IMR-90 (cell line): ENCODE results near the gene TGOLN2.
"Not testable (repeated sequence)": the region's sequence is repeated elsewhere in the genome, so short reads cannot be mapped to it uniquely, and the experiment has no call there.

ENCODE experiments used
- CEBPB ChIP-seq: IDR thresholded peaks from 2 replicates; pipeline ENCODE4 v1.6.1; 2012; ENCODE audit warnings: low read depth, low read length, improper control_type of control experiment
- CHD1 ChIP-seq: IDR thresholded peaks from 2 replicates; pipeline ENCODE4 v1.6.1; 2012; ENCODE audit warnings: low read depth, low read length, improper control_type of control experiment
- CTCF ChIP-seq: conservative IDR thresholded peaks from 2 replicates; pipeline ENCODE4 v1.5.1; 2012; ENCODE audit warnings: mild to moderate bottlenecking, low read depth, low read length, improper control_type of control experiment
- ELK1 ChIP-seq: fragments of 150-350 bp; IDR thresholded peaks from 2 replicates; pipeline ENCODE4 v1.6.1; 2016; ENCODE audit warnings: low read depth, mild to moderate bottlenecking, low read length, moderate library complexity, borderline replicate concordance
- FOS ChIP-seq: fragments of 150-350 bp; IDR thresholded peaks from 2 replicates; pipeline ENCODE4 v1.6.1; 2016; ENCODE audit warnings: low read depth, low read length
- MAFK ChIP-seq: IDR thresholded peaks from 2 replicates; pipeline ENCODE4 v1.6.1; 2012; ENCODE audit warnings: low read depth, low read length, improper control_type of control experiment
- NFE2L2 ChIP-seq: fragments of 150-350 bp; IDR thresholded peaks from 2 replicates; pipeline ENCODE4 v1.6.1; 2016; ENCODE audit warnings: low read depth, mild to moderate bottlenecking, low read length
- POLR2A ChIP-seq: IDR thresholded peaks from 2 replicates; pipeline ENCODE4 v1.6.1; 2012; ENCODE audit warnings: mild to moderate bottlenecking, low read depth, low read length
- RAD21 ChIP-seq: IDR thresholded peaks from 2 replicates; pipeline ENCODE4 v1.6.1; 2012; ENCODE audit warnings: low read length, improper control_type of control experiment
- RCOR1 ChIP-seq: IDR thresholded peaks from 2 replicates; pipeline ENCODE4 v1.6.1; 2012; ENCODE audit warnings: mild to moderate bottlenecking, low read length, improper control_type of control experiment; ENCODE audit not compliant: insufficient replicate concordance
- RFX5 ChIP-seq: IDR thresholded peaks from 2 replicates; pipeline ENCODE4 v1.8.0; 2012; ENCODE audit warnings: low read depth, mild to moderate bottlenecking, low read length, moderate library complexity
- SMC3 ChIP-seq: fragments of 150-350 bp; IDR thresholded peaks from 2 replicates; pipeline ENCODE4 v1.6.1; 2016; ENCODE audit warnings: low read depth, mild to moderate bottlenecking, antibody characterized with exemption, low read length, moderate library complexity
- TF ChIP-seq, protein P1 (sequence below): fragments of 150-350 bp; IDR thresholded peaks from 2 replicates; pipeline ENCODE4 v1.6.1; 2017; ENCODE audit warnings: mild to moderate bottlenecking, antibody characterized with exemption, low read length, low read depth

DNA sequence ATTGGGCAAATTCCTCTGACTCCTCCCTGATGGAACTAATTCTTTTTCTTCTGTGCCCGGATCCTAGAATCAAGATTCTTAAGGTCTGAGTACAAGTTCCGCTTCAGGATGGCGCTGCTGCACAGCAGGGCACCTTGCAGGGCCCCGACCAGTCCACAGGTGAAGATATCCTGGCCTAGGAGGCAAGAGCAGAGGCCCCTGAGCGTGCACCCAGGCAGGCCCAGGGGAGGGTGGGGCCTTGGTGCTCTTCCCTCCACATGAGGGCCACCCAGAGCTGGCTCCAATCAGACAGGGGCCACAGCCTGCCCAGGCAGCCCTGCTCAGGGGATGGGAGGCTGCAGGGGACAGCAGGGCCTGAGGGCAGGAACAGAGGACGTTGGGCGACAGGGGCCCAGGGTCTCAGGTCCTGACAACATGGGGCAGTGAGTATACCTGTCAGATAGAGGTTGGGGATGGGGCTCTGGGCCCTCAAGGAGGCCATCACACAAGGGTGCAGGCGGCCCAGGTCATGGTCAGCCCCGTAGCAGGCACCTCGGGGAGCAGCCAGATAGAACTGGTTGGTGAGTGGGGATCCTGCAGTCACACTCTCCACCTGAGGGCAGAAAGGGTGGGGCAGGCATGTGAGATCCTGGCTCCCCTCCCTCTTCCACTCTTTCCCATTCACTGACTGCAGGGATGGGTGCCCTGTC lies 15.6 kb upstream of the TGOLN2 start:
- TF ChIP-seq CTCF, POLR2A, ELK1, RAD21, NFE2L2, FOS, RCOR1, CHD1, CEBPB, RFX5, MAFK, SMC3: not testable (repeated sequence)
- TF ChIP-seq, protein P1, sequence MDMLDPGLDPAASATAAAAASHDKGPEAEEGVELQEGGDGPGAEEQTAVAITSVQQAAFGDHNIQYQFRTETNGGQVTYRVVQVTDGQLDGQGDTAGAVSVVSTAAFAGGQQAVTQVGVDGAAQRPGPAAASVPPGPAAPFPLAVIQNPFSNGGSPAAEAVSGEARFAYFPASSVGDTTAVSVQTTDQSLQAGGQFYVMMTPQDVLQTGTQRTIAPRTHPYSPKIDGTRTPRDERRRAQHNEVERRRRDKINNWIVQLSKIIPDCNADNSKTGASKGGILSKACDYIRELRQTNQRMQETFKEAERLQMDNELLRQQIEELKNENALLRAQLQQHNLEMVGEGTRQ, result not testable (repeated sequence)
